Measurements from ENCODE around the gene NOSIP. TPM values are rescaled to one million over a fixed set of nuclear protein-coding genes. Genes with fewer than 3 reads are reported as not detected.

NOSIP gene
- 10 to 100 TPM; 58.0 to 62.3 TPM for total RNA-seq
- polyA plus RNA-seq (2013, experiment 1 of 2), result 62.3 TPM
- 59.5 TPM for polyA plus RNA-seq (2013, experiment 2 of 2)
- long read RNA-seq, experiment 1, transcript NOSIP-204 (9 exons, 1,005 nt), result major isoform, 22 of 50 reads
- long read RNA-seq, experiment 1, partial matches to known transcripts, result 20 of 50 reads
- long read RNA-seq, experiment 1, other reads (novel, unspliced or antisense), result 7 of 50 reads
- long read RNA-seq, experiment 2, transcript NOSIP-204 (9 exons, 1,005 nt), result major isoform, 34 of 55 reads
- long read RNA-seq, experiment 2, transcript NOSIP-201 (9 exons, 1,000 nt), result minor isoform, 6 of 55 reads
- long read RNA-seq, experiment 2, partial matches to known transcripts, result 5 of 55 reads
- long read RNA-seq, experiment 2, other reads (novel, unspliced or antisense), result 9 of 55 reads
- long read RNA-seq, experiment 3, transcript NOSIP-201 (9 exons, 1,000 nt), result minor isoform, 5 of 61 reads
- long read RNA-seq, experiment 3, transcript NOSIP-204 (9 exons, 1,005 nt), result major isoform, 42 of 61 reads
- long read RNA-seq, experiment 3, partial matches to known transcripts, result 3 of 61 reads
- long read RNA-seq, experiment 3, other reads (novel, unspliced or antisense), result 10 of 61 reads
- long read RNA-seq, experiment 4, transcript NOSIP-201 (9 exons, 1,000 nt), result minor isoform, 23 of 272 reads
- long read RNA-seq, experiment 4, transcript NOSIP-204 (9 exons, 1,005 nt), result major isoform, 224 of 272 reads
- long read RNA-seq, experiment 4, partial matches to known transcripts, result 5 of 272 reads
- long read RNA-seq, experiment 4, other reads (novel, unspliced or antisense), result 19 of 272 reads

GRCh38 chr19:49580264-49581006 lies at the start of gene NOSIP:
Gene NOSIP (minus strand): TSS chr19:49580556. CDS start chr19:49560691, 19,865 bp downstream.
- TF ChIP-seq CTCF (conservative IDR thresholded peaks at IDR 0.05), result no peak
- Histone ChIP-seq H3K36me3 (ENCODE audit: control insufficient read depth, insufficient read depth, low read length) (peaks cover 9% of the 10 kb centered on the region), H3K4me3 (ENCODE audit: low read length) (peak within 1 kb of the TSS; percentile 96), H3K9me3 (ENCODE audit: control insufficient read depth, low read length) (no peaks in the 10 kb centered on the region), H3K27ac (ENCODE audit: low read depth, low read length) (peak within 1 kb of the TSS; percentile 9), H3K27me3 (ENCODE audit: control insufficient read depth, insufficient read depth, low read length, poor library complexity, severe bottlenecking) (no peaks in the 10 kb centered on the region), H3K9ac (ENCODE audit: extremely low read depth, low read length, poor library complexity, severe bottlenecking) (peak within 1 kb of the TSS; percentile 75), H3K4me1 (ENCODE audit: control insufficient read depth, insufficient read depth, low read length) (no peaks in the 10 kb centered on the region)
- DNase-seq, result peak; percentile 98
- peaks cover 15% of the 10 kb centered on the region for H3K4me1 Mint-ChIP-seq
- no peaks in the 10 kb centered on the region for H3K27me3 Mint-ChIP-seq (ENCODE audit: insufficient read depth)
- H3K9me3 Mint-ChIP-seq, result no peaks in the 10 kb centered on the region
- 6 to 17% methylated on average over 12 to 31 of the region's 31 CpGs for WGBS, 2 experiments (ENCODE audit: insufficient coverage in 1 of 2, insufficient read length in 1 of 2)
- H3K4me3 Mint-ChIP-seq, result peak within 1 kb of the TSS; percentile 96
- H3K27ac Mint-ChIP-seq, result peak within 1 kb of the TSS; percentile 97
- peaks cover 4% of the 10 kb centered on the region for H3K36me3 Mint-ChIP-seq (ENCODE audit: low read depth)

- H3K27ac Mint-ChIP-seq, result no peak overlapping the region
- DNase-seq, result no peak
- 81 to 95% methylated on average over 8 to 9 of the region's 9 CpGs for WGBS, 2 experiments (ENCODE audit: insufficient coverage in 1 of 2, insufficient read length in 1 of 2)
Measured at GRCh38 chr19:49629659-49630058, 49.3 kb upstream of the NOSIP start.

More at GRCh38 chr19:49629659-49630058, 49.3 kb upstream of the NOSIP start:
- H3K9me3 ChIP-seq (ENCODE audit: control insufficient read depth, low read length), result no peaks in the 10 kb centered on the region
- Mint-ChIP-seq H3K4me3 (no peak overlapping the region), H3K9me3 (no peaks in the 10 kb centered on the region), H3K36me3 (ENCODE audit: low read depth) (peaks cover 34% of the 10 kb centered on the region), H3K27me3 (ENCODE audit: insufficient read depth) (no peaks in the 10 kb centered on the region), H3K4me1 (no peaks in the 10 kb centered on the region)
- no peak for TF ChIP-seq CTCF (conservative IDR thresholded peaks at IDR 0.05)
- H3K27me3 ChIP-seq (ENCODE audit: control insufficient read depth, insufficient read depth, low read length, poor library complexity, severe bottlenecking), result no peaks in the 10 kb centered on the region
- no peak overlapping the region for H3K4me3 ChIP-seq (ENCODE audit: low read length)
- no peak overlapping the region for H3K9ac ChIP-seq (ENCODE audit: extremely low read depth, low read length, poor library complexity, severe bottlenecking)
- no peaks in the 10 kb centered on the region for H3K4me1 ChIP-seq (ENCODE audit: control insufficient read depth, insufficient read depth, low read length)
- peaks cover 36% of the 10 kb centered on the region for H3K36me3 ChIP-seq (ENCODE audit: control insufficient read depth, insufficient read depth, low read length)
- no peak overlapping the region for H3K27ac ChIP-seq (ENCODE audit: low read depth, low read length)

Measured in endodermal cell (in vitro differentiated cells).